T-helper 1 cell (primary cell): ENCODE results near the gene IMPDH1.

Experiments used
- DNase-seq, 5 donors: peaks; one replicate each; pipeline ENCODE4 v3.0.0-alpha.2; 2012 to 2020

The IMPDH1 gene

GRCh38 chr7:128387216-128388144, 22.3 kb downstream of the IMPDH1 start:
- DNase-seq, result peak in 4 of 5 donors; percentile 33 to 58 (median 42)

GRCh38 chr7:128385988-128386925, 23.5 kb downstream of the IMPDH1 start:
- no peak for DNase-seq

GRCh38 chr7:128384726-128385125, 25.1 kb downstream of the IMPDH1 start:
- no peak for DNase-seq

GRCh38 chr7:128383776-128384175, 26.0 kb downstream of the IMPDH1 start:
- DNase-seq, result no peak

GRCh38 chr7:128381161-128381821, 28.5 kb downstream of the IMPDH1 start:
- peak in 1 of 5 donors; percentile 18 for DNase-seq

- no peak for DNase-seq
Measured at GRCh38 chr7:128380483-128381106, 29.2 kb downstream of the IMPDH1 start.

GRCh38 chr7:128379900-128380479, 29.8 kb downstream of the IMPDH1 start:
- no peak for DNase-seq

- DNase-seq, result no peak
Measured at GRCh38 chr7:128378637-128379036, 31.1 kb downstream of the IMPDH1 start.

- DNase-seq, result no peak
Measured at GRCh38 chr7:128376077-128376476, 33.7 kb downstream of the IMPDH1 start.

GRCh38 chr7:128374041-128374440, 35.7 kb downstream of the IMPDH1 start:
- DNase-seq, result no peak

GRCh38 chr7:128373606-128374005, 36.2 kb downstream of the IMPDH1 start:
- DNase-seq, result no peak

- DNase-seq, result no peak
Measured at GRCh38 chr7:128370491-128370890, 39.3 kb downstream of the IMPDH1 start.

GRCh38 chr7:128366986-128367385, 42.8 kb downstream of the IMPDH1 start:
- no peak for DNase-seq

GRCh38 chr7:128366300-128366699, 43.5 kb downstream of the IMPDH1 start:
- no peak for DNase-seq

- no peak for DNase-seq
Measured at GRCh38 chr7:128365432-128365831, 44.4 kb downstream of the IMPDH1 start.

- DNase-seq, result no peak
Measured at GRCh38 chr7:128364166-128364870, 45.5 kb downstream of the IMPDH1 start.

GRCh38 chr7:128363261-128363721, 46.5 kb downstream of the IMPDH1 start:
- DNase-seq, result no peak

- no peak for DNase-seq
Measured at GRCh38 chr7:128362670-128363069, 47.1 kb downstream of the IMPDH1 start.

GRCh38 chr7:128361411-128362379, 48.1 kb downstream of the IMPDH1 start, which contains the start of gene PRRT4:
PRRT4 (minus strand) TSS chr7:128361690.
- DNase-seq, result peak in 3 of 5 donors; percentile 21 to 33 (median 27)

- DNase-seq, result no peak
Measured at GRCh38 chr7:128360359-128360678, 49.5 kb downstream of the IMPDH1 start.
